GM12878 (cell line): ENCODE results near the gene TMEM40. TPM values are rescaled to one million over a fixed set of nuclear protein-coding genes. Genes with fewer than 3 reads are reported as not detected.

Experiments
- ATAC-seq: fragments of 200-7000 bp; cut with Tn5 transposase; 3 replicates; pipeline ENCODE4 v1.9.1; 2020; ENCODE audit warnings: mild to moderate bottlenecking, moderate library complexity
- BruUV-seq: library from RNA; stranded (reverse); fragments of 400-500 nt; replicated peaks from 2 replicates; lab custom pipeline; 2021; lab: Mats Ljungman, UMichigan
- CTCF ChIA-PET: fragments of 300-600 bp; sonication (Branson Sonifier 250); formaldehyde crosslinking; extraction: SDS; loops from one replicate; lab custom pipeline; 2021; ENCODE audit warnings: inconsistent platforms; lab: Yijun Ruan, JAX
- POLR2A ChIA-PET: fragments of 350-600 bp; formaldehyde crosslinking; extraction: SDS; loops from one replicate; lab custom pipeline; 2021; ENCODE audit warnings: inconsistent platforms; lab: Charles Lee
- RAD21 ChIA-PET: fragments of 300-600 bp; sonication (Branson Sonifier 250); formaldehyde crosslinking; loops from one replicate; lab custom pipeline; 2023; ENCODE audit warnings: antibody characterized with exemption; ENCODE audit not compliant: unreplicated experiment; lab: Charles Lee
- SMC1A ChIA-PET: fragments of 300-600 bp; sonication (Branson Sonifier 250); formaldehyde crosslinking; loops from one replicate; lab custom pipeline; 2023; ENCODE audit not compliant: unreplicated experiment, uncharacterized antibody; lab: Charles Lee
- DNase-seq: peaks from one replicate; pipeline ENCODE4 v3.0.0-alpha.2; 2011; ENCODE audit warnings: low read depth, low spot score
- FAIRE-seq: peaks from 3 replicates; lab custom pipeline; 2011; peaks lifted over from hg19 to GRCh38; lab: Jason Lieb, UNC
- H2AFZ ChIP-seq: 2 replicates; pipeline ENCODE4 v1.6.0; 2011; ENCODE audit warnings: low read depth, low read length, control low read depth; ENCODE audit not compliant: control insufficient read depth
- H3K27ac ChIP-seq: 2 replicates; pipeline ENCODE4 v1.5.1; 2011; ENCODE audit warnings: control low read depth; ENCODE audit not compliant: control insufficient read depth, insufficient read depth
- H3K27me3 ChIP-seq, 2 experiments: replicated peaks in 1 of 2; 2 replicates each; pipeline versions ENCODE4 v1.6.0 to v1.6.1; 2011; ENCODE audit warnings: low read length in 1 of 2; ENCODE audit not compliant: control insufficient read depth in 2 of 2, insufficient read depth in 2 of 2
- H3K36me3 ChIP-seq, 2 experiments: 2 replicates each; pipeline ENCODE4 v1.5.1; 2011; ENCODE audit warnings: low read length in 1 of 2; ENCODE audit not compliant: control insufficient read depth in 2 of 2, insufficient read depth in 2 of 2
- H3K4me1 ChIP-seq: 2 replicates; pipeline ENCODE4 v1.6.1; 2011; ENCODE audit warnings: mild to moderate bottlenecking, low read length, moderate library complexity, mixed read lengths; ENCODE audit not compliant: control insufficient read depth, insufficient read depth
- H3K4me2 ChIP-seq: 2 replicates; pipeline ENCODE4 v1.6.0; 2011; ENCODE audit warnings: control low read depth; ENCODE audit not compliant: control insufficient read depth, insufficient read depth
- H3K4me3 ChIP-seq: fragments of 200-600 bp; sonication (generic); 2 replicates; pipeline ENCODE4 v1.5.1; 2016
- H3K79me2 ChIP-seq: 2 replicates; pipeline ENCODE4 v1.6.0; 2011; ENCODE audit warnings: low read length; ENCODE audit not compliant: control insufficient read depth, insufficient read depth
- H3K9ac ChIP-seq: 2 replicates; pipeline ENCODE4 v1.8.0; 2011; ENCODE audit warnings: low read length, control low read depth, mixed read lengths; ENCODE audit not compliant: control insufficient read depth, insufficient read depth
- H3K9me3 ChIP-seq: replicated peaks from 3 replicates; pipeline ENCODE4 v1.5.1; 2011; ENCODE audit warnings: mild to moderate bottlenecking, low read length; ENCODE audit not compliant: control insufficient read depth, insufficient read depth
- H4K20me1 ChIP-seq: 2 replicates; pipeline ENCODE4 v1.6.0; 2011; ENCODE audit not compliant: control insufficient read depth, insufficient read depth
- BHLHE40 ChIP-seq, 2 experiments: fragments of 450-650 bp in 1 of 2; IDR thresholded peaks; 2 replicates each; pipeline ENCODE4 v1.6.1; 2011 to 2017; ENCODE audit warnings: low read depth in 2 of 2, borderline replicate concordance in 1 of 2, improper control_type of control experiment in 1 of 2, low read length in 1 of 2, mild to moderate bottlenecking in 1 of 2
- BMI1 ChIP-seq: fragments of 450-650 bp; IDR thresholded peaks from 2 replicates; pipeline ENCODE4 v1.6.1; 2016; ENCODE audit warnings: mild to moderate bottlenecking, moderate library complexity, borderline replicate concordance
- CBX5 ChIP-seq: sonication (generic); IDR thresholded peaks from 2 replicates; pipeline ENCODE4 v1.6.1; 2016; ENCODE audit warnings: low read depth, moderate library complexity, mild to moderate bottlenecking, inconsistent platforms
- CREB1 ChIP-seq: IDR thresholded peaks from 2 replicates; pipeline ENCODE4 v1.6.1; 2012; ENCODE audit warnings: low read depth, mild to moderate bottlenecking, inconsistent platforms
- CTCF ChIP-seq, 3 experiments: IDR thresholded peaks in 2 of 3; conservative IDR thresholded peaks in 1 of 3; 2 replicates each; pipeline ENCODE4 v1.5.1; 2011; ENCODE audit warnings: low read depth in 3 of 3, low read length in 3 of 3, mild to moderate bottlenecking in 3 of 3, control low read depth in 2 of 3, moderate library complexity in 2 of 3, inconsistent platforms in 1 of 3, mixed read lengths in 1 of 3; ENCODE audit not compliant: control insufficient read depth in 2 of 3, insufficient read depth in 1 of 3; ENCODE audit errors: extremely low read depth in 1 of 3
- MLLT1 ChIP-seq: fragments of 450-650 bp; IDR thresholded peaks from 2 replicates; pipeline ENCODE4 v1.6.1; 2016; ENCODE audit warnings: mild to moderate bottlenecking
- NR2C1 ChIP-seq: fragments of 450-650 bp; IDR thresholded peaks from 2 replicates; pipeline ENCODE4 v1.6.1; 2017; ENCODE audit warnings: antibody characterized with exemption, mild to moderate bottlenecking, moderate library complexity
- PAX5 ChIP-seq: IDR thresholded peaks from 2 replicates; pipeline ENCODE4 v1.6.1; 2011; ENCODE audit warnings: low read depth, low read length, borderline replicate concordance
- PBX3 ChIP-seq: IDR thresholded peaks from 2 replicates; pipeline ENCODE4 v1.6.1; 2011; ENCODE audit warnings: mild to moderate bottlenecking, low read depth, low read length, moderate library complexity; ENCODE audit not compliant: insufficient replicate concordance
- RAD21 ChIP-seq: IDR thresholded peaks from 2 replicates; pipeline ENCODE4 v1.6.1; 2011; ENCODE audit warnings: mild to moderate bottlenecking, low read depth, low read length, moderate library complexity; ENCODE audit not compliant: insufficient read depth
- RB1 ChIP-seq: fragments of 450-650 bp; formaldehyde crosslinking; IDR thresholded peaks from 2 replicates; pipeline ENCODE4 v1.6.1; 2017; ENCODE audit warnings: mild to moderate bottlenecking, borderline replicate concordance
- SMC3 ChIP-seq: IDR thresholded peaks from 2 replicates; pipeline ENCODE4 v1.6.1; 2011; ENCODE audit warnings: low read length, improper control_type of control experiment, borderline replicate concordance
- SP1 ChIP-seq: IDR thresholded peaks from one replicate; pipeline ENCODE4 v1.6.1; 2011; ENCODE audit warnings: low read depth, low read length
- SREBF1 ChIP-seq: IDR thresholded peaks from 2 replicates; pipeline ENCODE4 v1.6.1; 2012; ENCODE audit warnings: mild to moderate bottlenecking, low read length
- TCF12 ChIP-seq: IDR thresholded peaks from 2 replicates; pipeline ENCODE4 v1.6.1; 2011; ENCODE audit warnings: low read depth, mild to moderate bottlenecking, low read length
- TCF3 ChIP-seq: IDR thresholded peaks from 2 replicates; pipeline ENCODE4 v1.6.1; 2012; ENCODE audit warnings: low read depth, mild to moderate bottlenecking, low read length, borderline replicate concordance; ENCODE audit not compliant: insufficient read depth
- ZNF217 ChIP-seq: fragments of 450-650 bp; IDR thresholded peaks from 2 replicates; pipeline ENCODE4 v1.6.1; 2017; ENCODE audit warnings: antibody characterized with exemption, mild to moderate bottlenecking
- WGBS: methylation state at CpG from one replicate; pipeline ENCODE4 v1.1.6; 2016; ENCODE audit warnings: low lambda C conversion rate; ENCODE audit not compliant: insufficient replicate concordance, insufficient coverage; ENCODE audit errors: missing lambda C conversion rate; 5-methylcytosine and 5-hydroxymethylcytosine counted together
- in situ Hi-C: fragments of 300-500 bp; cut with MboI; formaldehyde crosslinking; loops from 9 replicates; pipeline ENCODE4 v1.14.3; 2018; ENCODE audit warnings: mixed read lengths
- intact Hi-C: fragments of 100-400 bp; cut with micrococcal nuclease; formaldehyde crosslinking; loops from one replicate; pipeline ENCODE4 v1.14.2; 2022; ENCODE audit not compliant: unreplicated experiment
- polyA plus RNA-seq, 11 experiments: library from polyadenylated mRNA; depleted of rRNA in 4 of 11; unstranded in 6 of 11; stranded (reverse) in 5 of 11; fragments of >200 nt; fragmentation: Nextera tagmentation in 4 of 11; fragmentation: Illumina TruSeq in 1 of 11; extraction: Ambion mirVana in 4 of 11; extraction: Trizol in 1 of 11; gene quantifications; 1 replicate in 1 of 11; 2 replicates in 10 of 11; pipeline versions ENCODE4 v1.2.1 to v1.2.3, GENCODE V29; 2011 to 2016; ENCODE audit warnings: inconsistent platforms in 2 of 11, missing spikeins in 2 of 11, low read depth in 1 of 11
- total RNA-seq, 4 experiments: library from RNA; depleted of rRNA in 3 of 4; stranded (reverse); fragments of >200 nt in 3 of 4; fragmentation: Illumina TruSeq in 1 of 4; extraction: Trizol in 1 of 4; gene quantifications; 2 replicates each; pipeline versions ENCODE4 v1.2.1 to v1.2.3, GENCODE V29; 2013 to 2021

The TMEM40 gene
- total and polyA plus RNA-seq, 10 of the 15 experiments (the other 5 are each of a cell fraction or from before 2014, with no cell fraction given) = 0.10 to 0.46 (median 0.27) TPM; not detected in 3

GRCh38 chr3:12719984-12720898, 38.8 kb downstream of the TMEM40 start:
- Histone ChIP-seq H2AFZ (no peak overlapping the region), H3K27ac (no peak overlapping the region), H3K36me3 (no peaks in the 10 kb centered on the region), H3K9me3 (no peaks in the 10 kb centered on the region), H3K79me2 (no peaks in the 10 kb centered on the region), H3K4me1 (no peaks in the 10 kb centered on the region), H3K27me3 (no peaks in the 10 kb centered on the region), H3K9ac (no peak overlapping the region), H3K4me2 (peak overlapping the region; percentile 6; the same call in 1 of the 2 replicates), H4K20me1 (no peaks in the 10 kb centered on the region), H3K4me3 (no peak overlapping the region)
- ATAC-seq = peak; percentile 96
- no TSS peak for BruUV-seq
- ChIA-PET CTCF (interaction anchor here (0.6 to 3.0 kb wide), 24 partner anchors 10 to 585 kb away, joined by 3 to 17 read pairs (median 4); partner anchors contain the start of genes RAF1, RPL32 and TMEM40), SMC1A (interaction anchor here (0.6 to 2.4 kb wide), 9 partner anchors 9 to 601 kb away, joined by 3 to 10 read pairs (median 3); no protein-coding TSS in a partner anchor), RAD21 (interaction anchor here (0.6 to 1.8 kb wide), 8 partner anchors 119 to 612 kb away, joined by 3 to 7 read pairs (median 4); partner anchors contain the start of gene TSEN2), POLR2A (interaction anchor here (0.6 kb wide), 1 partner anchor 55 kb away, joined by 4 read pairs; no protein-coding TSS in a partner anchor)
- intact Hi-C loops (loop anchor here (1.0 to 5.0 kb wide), 2 partner anchors 236 to 583 kb away; partner anchors contain the start of gene TSEN2), in situ Hi-C loops (loop anchor here (25.0 kb wide), 1 partner anchor 583 kb away; no protein-coding TSS in a partner anchor)
- FAIRE-seq = peak; percentile 81
- DNase-seq = no peak
- WGBS = 11% methylated on average over 16 of the region's 17 CpGs
- 0 out of 2 replicates have a peak, but pooled peaks have one; percentile 30 for TF ChIP-seq SREBF1
- TF ChIP-seq RAD21 = peak; percentile 84
- peak; percentile 75 for TF ChIP-seq SMC3
- TF ChIP-seq TCF12 = peak; percentile 61; the same call in 1 of the 2 replicates
- 0 out of 2 replicates have a peak, but pooled peaks have one; percentile 16 for TF ChIP-seq CREB1
- TF ChIP-seq CTCF (IDR thresholded peaks at IDR 0.05 in 2 of 3, conservative IDR thresholded peaks at IDR 0.05 in 1 of 3; ENCODE audit: control insufficient read depth in 2 of 3, extremely low read depth in 1 of 3, insufficient read depth in 1 of 3, low read depth in 3 of 3, low read length in 3 of 3) = peak; percentile 90 to 96 (median 95); a peak in 5 of 6 replicates
- TF ChIP-seq PAX5 = 0 out of 2 replicates have a peak, but pooled peaks have one; percentile 7
- peak; percentile 80; the same call in 1 of the 2 replicates for TF ChIP-seq RB1
- peak in 1 of 2 experiments; percentile 32; a peak in 1 of 4 replicates for TF ChIP-seq BHLHE40 (IDR thresholded peaks at IDR 0.05; ENCODE audit: borderline replicate concordance in 1 of 2, low read depth in 2 of 2, low read length in 1 of 2)
- peak; percentile 89 for TF ChIP-seq BMI1
- no peak for TF ChIP-seq ZNF217
- TF ChIP-seq SP1 = peak; percentile 20
- TF ChIP-seq NR2C1 = no peak
- TF ChIP-seq PBX3 = peak; percentile 62
- peak; percentile 53; the same call in 1 of the 2 replicates for TF ChIP-seq TCF3
- no peak for TF ChIP-seq CBX5
- TF ChIP-seq MLLT1 = no peak
